Right cardiac atrium (tissue), 5 donors: Measurements from ENCODE around the gene KLHL35. TPM values are rescaled to one million over a fixed set of nuclear protein-coding genes. Genes with fewer than 3 reads are reported as not detected.

Source experiments
- polyA plus RNA-seq: library from polyadenylated mRNA; stranded (reverse); fragments of 200-250 nt; gene quantifications from one replicate; pipeline ENCODE4 v1.2.3, GENCODE V29; 2013
- total RNA-seq, 4 donors: library from RNA; stranded (reverse); fragmentation: NEBNext Ultra II Directional; extraction: Animal tissue kit (Norgen Biotek cat#: 25700); gene quantifications; one replicate each; pipeline ENCODE4 v1.2.1, GENCODE V29; 2021
- donor health status: healthy with polysubstance abuse.
- donor health status: DM: no; HTN: yes; CAD: no.
- donor health status: DM: no; HTN: no; CAD: no.
- donor health status: DM: no; HTN: yes; CAD: no; lungs with severe emphysema.
- donor health status: DM: yes; HTN: yes; CAD: no.

KLHL35 gene
- total and polyA plus RNA-seq, 5 donors, result 0.46 to 1.5 (median 0.66) TPM

Other genes starting within 250 kb of the KLHL35 start
- under 1 TPM in 3 of 4 donors, not detected in 1; 0.09 to 0.25 (median 0.09) TPM for gene TPBGL, start 192.4 kb downstream of the KLHL35 start, total RNA-seq
- gene TPBGL, start 192.4 kb downstream of the KLHL35 start, polyA plus RNA-seq, result 0.05 TPM
- gene ARRB1, start 81.5 kb downstream of the KLHL35 start, total RNA-seq, result 10 to 100 TPM; 24.8 to 32.5 (median 27.4) TPM
- gene ARRB1, start 81.5 kb downstream of the KLHL35 start, polyA plus RNA-seq, result 12.1 TPM
- gene RPS3, start 33.7 kb downstream of the KLHL35 start, total RNA-seq, result 1,000 to 10,000 TPM; 1,039 to 1,263 (median 1,178) TPM
- 1,021 TPM for gene RPS3, start 33.7 kb downstream of the KLHL35 start, polyA plus RNA-seq
- 1 to 10 TPM; 5.3 to 8.2 (median 6.8) TPM for gene GDPD5, start 92.7 kb upstream of the KLHL35 start, total RNA-seq
- 8.5 TPM for gene GDPD5, start 92.7 kb upstream of the KLHL35 start, polyA plus RNA-seq
- gene SERPINH1, start 129.1 kb upstream of the KLHL35 start, total RNA-seq, result 100 to 1,000 TPM in 1 of 4 donors, 10 to 100 TPM in 3; 50.5 to 109 (median 72.7) TPM
- 53.2 TPM for gene SERPINH1, start 129.1 kb upstream of the KLHL35 start, polyA plus RNA-seq
- 1 to 10 TPM; 5.9 to 8.9 (median 7.4) TPM for gene MAP6, start 235.8 kb upstream of the KLHL35 start, total RNA-seq
- gene MAP6, start 235.8 kb upstream of the KLHL35 start, polyA plus RNA-seq, result 3.8 TPM